GM12873 (cell line): ENCODE results near the gene NUP93.

Experiments used
- TF ChIP-seq, protein P1 (sequence below): IDR thresholded peaks from 2 replicates; pipeline ENCODE4 v1.5.1; 2012; ENCODE audit warnings: low read depth, mild to moderate bottlenecking, moderate library complexity, low read length, control low read depth; ENCODE audit not compliant: insufficient read depth; ENCODE audit errors: missing control alignments

The NUP93 gene

DNA sequence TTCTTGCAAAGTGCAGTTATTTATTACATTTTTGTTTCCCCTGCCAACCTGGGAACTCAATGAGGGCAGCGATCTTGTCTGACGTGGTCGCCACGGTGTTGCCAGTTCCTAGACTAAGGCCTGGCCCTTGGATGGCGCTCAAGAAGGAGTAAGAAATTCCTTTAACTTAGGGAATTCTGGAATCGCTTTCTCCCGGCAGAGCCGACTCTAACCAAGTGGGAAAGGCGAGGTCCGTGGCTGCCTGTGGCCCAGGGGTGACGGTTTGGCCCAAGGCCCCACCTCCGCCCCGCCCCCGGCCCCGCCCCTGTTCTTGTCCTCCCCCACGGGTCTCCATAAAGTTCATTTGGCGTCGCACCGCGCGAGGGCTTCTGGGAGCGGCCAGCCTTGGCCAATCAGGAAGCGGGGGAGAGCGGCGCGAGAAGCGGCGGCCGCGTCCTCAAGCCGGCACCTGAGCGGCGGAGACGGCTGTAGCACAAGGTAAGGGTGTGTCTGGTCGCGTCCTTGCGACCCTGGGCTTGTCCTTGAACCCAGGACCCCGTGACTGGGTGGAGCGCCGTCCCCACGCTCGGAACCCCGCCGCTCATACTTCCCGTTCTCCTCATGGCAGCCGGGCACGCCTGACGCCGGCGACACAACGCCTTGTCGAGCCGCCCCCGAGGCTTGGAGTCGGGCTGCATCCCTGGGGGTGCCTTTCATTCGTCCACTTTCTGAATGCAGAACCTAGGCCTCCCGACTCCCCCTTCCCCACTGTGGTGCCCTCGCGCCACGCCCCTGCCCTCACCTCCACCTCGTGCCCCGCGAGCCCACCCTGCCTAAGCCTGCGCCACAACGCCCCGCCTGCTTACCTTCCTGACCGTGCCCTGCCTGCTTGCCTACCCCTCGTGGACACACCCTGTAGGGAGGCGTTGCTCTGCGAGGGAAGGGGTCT, at the start of gene NUP93:
Gene NUP93, plus strand, starts transcription at position 395 of the 928 bp plus-strand sequence. CDS start 18,119 bp downstream, outside the sequence.
- TF ChIP-seq, protein P1, sequence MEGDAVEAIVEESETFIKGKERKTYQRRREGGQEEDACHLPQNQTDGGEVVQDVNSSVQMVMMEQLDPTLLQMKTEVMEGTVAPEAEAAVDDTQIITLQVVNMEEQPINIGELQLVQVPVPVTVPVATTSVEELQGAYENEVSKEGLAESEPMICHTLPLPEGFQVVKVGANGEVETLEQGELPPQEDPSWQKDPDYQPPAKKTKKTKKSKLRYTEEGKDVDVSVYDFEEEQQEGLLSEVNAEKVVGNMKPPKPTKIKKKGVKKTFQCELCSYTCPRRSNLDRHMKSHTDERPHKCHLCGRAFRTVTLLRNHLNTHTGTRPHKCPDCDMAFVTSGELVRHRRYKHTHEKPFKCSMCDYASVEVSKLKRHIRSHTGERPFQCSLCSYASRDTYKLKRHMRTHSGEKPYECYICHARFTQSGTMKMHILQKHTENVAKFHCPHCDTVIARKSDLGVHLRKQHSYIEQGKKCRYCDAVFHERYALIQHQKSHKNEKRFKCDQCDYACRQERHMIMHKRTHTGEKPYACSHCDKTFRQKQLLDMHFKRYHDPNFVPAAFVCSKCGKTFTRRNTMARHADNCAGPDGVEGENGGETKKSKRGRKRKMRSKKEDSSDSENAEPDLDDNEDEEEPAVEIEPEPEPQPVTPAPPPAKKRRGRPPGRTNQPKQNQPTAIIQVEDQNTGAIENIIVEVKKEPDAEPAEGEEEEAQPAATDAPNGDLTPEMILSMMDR: no peak

DNA sequence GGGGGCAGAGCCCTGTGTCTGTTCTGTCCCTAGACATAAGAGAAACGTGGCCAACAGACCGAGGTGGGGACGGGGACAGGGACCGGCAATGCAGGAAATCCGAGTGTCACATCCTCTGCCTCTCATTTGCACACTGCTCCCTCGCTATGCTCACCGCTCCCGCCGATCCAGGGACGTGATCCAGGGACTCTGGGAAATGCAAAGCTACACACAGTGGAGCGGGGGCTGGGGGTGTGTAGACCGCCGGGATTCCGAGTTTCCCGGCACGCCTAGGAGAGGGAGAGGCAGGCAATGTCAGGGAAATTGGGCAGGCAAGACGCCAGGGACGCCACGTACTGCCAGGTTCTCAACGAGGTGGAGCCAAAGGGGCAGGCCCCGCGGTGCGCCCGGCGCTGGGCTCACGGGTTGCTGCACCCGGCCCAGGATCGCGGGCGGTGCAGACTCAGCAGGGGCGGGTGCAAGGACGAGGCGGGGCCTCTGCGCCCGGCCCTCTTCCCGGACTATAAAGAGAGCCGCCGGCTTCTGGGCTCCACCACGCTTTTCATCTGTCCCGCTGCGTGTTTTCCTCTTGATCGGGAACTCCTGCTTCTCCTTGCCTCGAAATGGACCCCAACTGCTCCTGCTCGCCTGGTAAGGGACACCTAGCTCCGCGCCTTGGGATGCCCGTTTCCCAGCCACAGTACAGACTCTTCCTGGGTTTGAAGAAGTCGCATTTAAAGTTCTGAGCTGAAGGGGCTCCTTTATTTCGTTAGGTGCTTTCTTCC, 47.8 kb upstream of the NUP93 start, which contains the start of gene MT1X:
Gene MT1X, plus strand, starts transcription at position 532 of the 764 bp plus-strand sequence. Its CDS starts 71 bp downstream, at position 603.
- TF ChIP-seq, protein P1: no peak

DNA sequence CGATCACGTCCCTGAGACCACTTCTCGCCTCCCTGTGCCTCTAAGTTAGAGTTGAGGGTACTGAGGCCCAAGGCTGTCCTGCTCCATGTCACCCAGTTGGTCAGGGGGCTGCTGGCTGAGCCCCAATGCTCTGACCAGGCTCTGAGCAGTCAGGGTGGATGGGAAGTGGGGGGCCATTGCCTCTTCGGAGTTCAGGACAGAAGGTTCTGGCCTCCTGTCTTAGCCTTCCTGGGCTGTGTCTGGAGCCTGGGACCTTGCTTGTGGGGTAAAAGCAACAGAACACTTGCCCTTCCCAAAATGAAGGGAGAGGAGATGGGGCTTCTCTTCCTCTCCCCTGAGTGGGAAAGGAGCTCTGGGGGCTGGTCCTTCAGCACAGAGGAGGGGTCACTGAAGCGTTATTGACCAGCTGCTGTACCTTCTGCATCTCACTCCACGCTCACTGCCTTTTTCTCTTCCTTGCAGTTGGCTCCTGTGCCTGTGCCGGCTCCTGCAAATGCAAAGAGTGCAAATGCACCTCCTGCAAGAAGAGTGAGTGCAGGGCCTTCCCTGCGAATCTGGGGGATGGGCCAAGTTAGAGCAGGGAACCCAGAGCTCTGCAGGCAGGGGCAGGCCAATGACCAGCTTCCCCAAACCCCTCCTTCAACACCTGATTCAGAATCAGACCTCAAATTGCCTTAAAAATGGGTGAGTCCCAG, 47.1 kb upstream of the NUP93 start:
- TF ChIP-seq, protein P1: no peak

DNA sequence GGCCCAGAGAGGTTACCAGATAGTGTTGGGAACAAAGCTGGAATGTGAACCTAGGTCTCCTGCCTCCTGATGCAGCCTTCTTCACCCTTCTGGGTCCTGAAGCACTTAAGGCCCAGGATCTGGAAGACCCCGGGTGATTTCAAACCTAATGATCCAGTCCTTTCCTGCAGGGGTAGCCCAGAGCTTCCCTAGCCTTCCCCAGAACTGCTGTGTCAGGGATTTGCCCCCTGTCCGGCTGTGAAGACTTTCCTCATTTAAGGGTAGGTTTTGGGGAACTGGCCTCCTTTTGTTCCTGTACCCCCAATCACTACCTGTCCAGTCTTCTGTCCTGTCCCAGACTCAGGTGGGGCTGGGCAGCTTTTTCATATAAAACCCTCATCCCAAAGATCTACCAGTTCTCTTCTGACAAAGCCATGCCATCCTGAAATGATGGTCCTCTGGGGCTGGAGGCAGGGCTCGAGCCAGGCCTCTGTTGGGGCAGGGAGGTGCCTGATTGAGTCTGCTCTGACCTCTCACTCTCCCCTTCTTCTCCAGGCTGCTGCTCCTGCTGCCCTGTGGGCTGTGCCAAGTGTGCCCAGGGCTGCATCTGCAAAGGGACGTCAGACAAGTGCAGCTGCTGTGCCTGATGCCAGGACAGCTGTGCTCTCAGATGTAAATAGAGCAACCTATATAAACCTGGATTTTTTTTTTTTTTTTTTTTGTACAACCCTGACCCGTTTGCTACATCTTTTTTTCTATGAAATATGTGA, 46.3 kb upstream of the NUP93 start:
- TF ChIP-seq, protein P1: no peak

DNA sequence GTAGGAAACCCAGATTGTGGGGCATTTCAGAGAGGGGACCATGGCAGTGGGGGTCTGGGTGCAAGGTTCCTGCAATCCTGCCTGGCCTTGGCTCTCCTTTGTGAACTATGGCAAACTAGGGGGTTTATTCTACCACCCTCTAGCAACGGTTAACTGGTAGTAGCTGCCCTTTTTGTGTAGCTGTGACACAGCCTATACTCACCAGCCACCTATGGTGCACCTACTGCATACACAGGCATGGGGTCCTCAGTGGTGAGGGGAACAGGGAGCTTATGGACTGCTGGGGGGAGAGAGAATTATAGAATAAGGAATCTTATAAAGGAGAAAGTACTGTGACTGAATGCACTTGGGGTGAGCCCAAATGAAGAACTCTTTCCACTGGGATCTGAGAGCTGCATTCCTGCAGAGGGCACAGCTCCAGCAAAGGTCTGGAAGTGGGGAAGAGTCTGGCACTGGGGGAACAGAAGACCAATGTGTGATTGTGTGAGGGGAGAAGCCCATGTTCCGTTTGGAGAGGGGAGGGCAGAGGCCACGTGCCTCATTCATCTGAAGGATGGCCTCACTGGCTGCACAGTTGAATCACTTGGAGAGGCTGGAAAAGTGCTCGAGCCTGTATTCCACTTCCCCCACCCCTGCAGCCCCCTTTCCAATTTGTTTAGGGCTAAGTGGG, 45.5 kb upstream of the NUP93 start:
- TF ChIP-seq, protein P1: no peak

DNA sequence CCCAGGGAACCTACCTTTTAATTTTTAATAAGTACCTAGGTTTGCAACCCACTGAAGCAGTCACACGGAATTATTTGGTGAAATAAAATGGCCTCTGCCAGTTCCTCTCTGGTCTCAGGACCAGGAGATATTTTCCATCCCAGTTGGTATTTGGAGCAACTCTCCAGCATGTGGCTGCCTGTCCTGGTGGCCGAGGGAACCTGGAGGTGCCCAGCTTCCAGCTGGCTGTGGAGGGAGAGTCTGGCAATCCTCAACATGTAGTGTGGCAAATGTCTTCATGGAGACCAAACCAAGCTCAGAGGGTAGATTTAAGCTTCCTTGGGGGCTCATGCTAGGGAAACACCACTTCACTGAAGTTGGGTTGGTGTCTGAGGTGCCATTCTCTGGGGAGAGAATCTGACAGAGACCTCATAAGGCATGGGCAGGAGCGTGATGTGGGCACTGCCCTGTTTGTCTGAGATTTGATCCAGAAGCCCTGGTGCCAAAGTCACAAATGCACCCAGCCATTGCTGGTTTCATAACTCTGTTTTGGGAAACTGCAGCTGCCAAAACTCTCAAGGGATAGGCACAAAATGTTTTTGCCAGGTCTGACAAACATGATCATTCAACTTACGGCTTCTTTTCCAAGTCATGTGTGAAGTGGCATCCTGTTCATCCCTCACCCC, 44.9 kb upstream of the NUP93 start:
- TF ChIP-seq, protein P1: no peak
